Measurements from ENCODE around the gene SLC26A2. TPM values are rescaled to one million over a fixed set of nuclear protein-coding genes. Genes with fewer than 3 reads are reported as not detected.

Gene SLC26A2
- total and polyA plus RNA-seq, 2 of the 8 experiments (the other 6 are each of a cell fraction or from before 2014, with no cell fraction given) = 3.7 to 11.4 TPM

DNA sequence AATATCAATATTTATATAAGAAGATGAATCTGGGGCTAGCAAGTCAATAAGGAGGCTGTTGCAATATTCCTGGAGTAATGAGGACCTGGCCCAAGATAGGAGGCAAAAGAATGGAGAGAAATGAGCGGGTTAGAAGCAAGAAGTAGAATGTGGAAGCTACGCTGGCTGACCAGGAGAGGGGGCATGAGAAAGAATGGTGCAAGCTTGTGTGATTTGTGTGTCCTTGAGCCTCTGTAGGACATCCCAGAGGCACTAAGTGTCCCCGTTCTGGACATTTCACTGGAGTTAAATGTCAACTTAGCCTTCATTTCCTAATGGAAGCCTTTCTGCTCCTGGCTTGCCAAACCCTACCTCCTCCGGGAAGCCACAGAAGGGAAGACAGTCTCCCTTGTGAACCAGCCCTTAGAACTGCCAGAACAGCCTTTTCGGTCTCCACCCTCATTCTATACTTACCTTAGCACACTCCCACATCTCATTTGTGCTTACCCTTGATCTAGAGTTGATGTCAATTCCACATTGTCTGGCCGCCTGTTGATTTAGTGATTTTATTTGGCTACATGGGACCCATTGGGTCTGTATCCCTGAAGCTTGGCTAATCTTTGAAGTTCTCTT, 9.3 kb upstream of the SLC26A2 start:
- Histone ChIP-seq H3K14ac (ENCODE audit: insufficient read length) (no peak overlapping the region), H2BK5ac (ENCODE audit: low read depth, low read length) (no peak overlapping the region), H2BK120ac (replicated peaks; ENCODE audit: low read depth, low read length) (no peak overlapping the region), H3K27me3 (replicated peaks in 1 of 4; ENCODE audit: control insufficient read depth in 3 of 4, extremely low read depth in 1 of 4, insufficient read depth in 3 of 4, low read length in 3 of 4) (no peaks in the 10 kb centered on the region), H3K18ac (ENCODE audit: extremely low read depth, low read length) (no peak overlapping the region), H3K27ac (ENCODE audit: low read depth, low read length) (no peak overlapping the region), H3K4me1 (replicated peaks in 1 of 4; ENCODE audit: control insufficient read depth in 3 of 4, insufficient read depth in 4 of 4, low read length in 3 of 4) (no peaks in the 10 kb centered on the region), H2AFZ (ENCODE audit: low read length) (peak overlapping the region; percentile 63; the same call in 1 of the 2 replicates), H4K20me1 (replicated peaks in 1 of 2; ENCODE audit: control insufficient read depth in 1 of 2, insufficient read depth in 2 of 2, low read length in 2 of 2) (no peaks in the 10 kb centered on the region), H4K5ac (ENCODE audit: insufficient read length, low read depth, low read length) (no peak overlapping the region), H3K79me2 (ENCODE audit: control insufficient read depth in 1 of 2, insufficient read depth in 2 of 2, low read length in 2 of 2) (no peaks in the 10 kb centered on the region), H3K56ac (replicated peaks; ENCODE audit: insufficient read length, low read depth, low read length) (no peak overlapping the region), H2AK5ac (ENCODE audit: low read depth, low read length) (no peak overlapping the region; the same call in 1 of the 2 replicates), H2BK15ac (ENCODE audit: low read length) (no peak overlapping the region), H3K36me3 (ENCODE audit: control insufficient read depth in 2 of 4, insufficient read depth in 4 of 4, low read length in 3 of 4) (no peaks in the 10 kb centered on the region), H2BK12ac (ENCODE audit: low read depth, low read length) (no peak overlapping the region), H3K9ac (replicated peaks in 1 of 4; ENCODE audit: extremely low read depth in 1 of 4, low read depth in 3 of 4, low read length in 3 of 4) (no peak overlapping the region), H3K4me2 (ENCODE audit: insufficient read depth in 1 of 2, low read depth in 2 of 2, low read length in 2 of 2) (no peak overlapping the region), H3K23ac (ENCODE audit: insufficient read length) (no peak overlapping the region), H4K91ac (replicated peaks; ENCODE audit: insufficient read length, low read length) (no peak overlapping the region), H3K9me3 (ENCODE audit: insufficient read depth in 2 of 2, low read depth in 1 of 2, low read length in 1 of 2) (no peaks in the 10 kb centered on the region), H3K23me2 (ENCODE audit: low read depth, low read length) (no peaks in the 10 kb centered on the region), H3K4ac (replicated peaks; ENCODE audit: insufficient read length, low read depth, low read length) (no peak overlapping the region), H4K8ac (ENCODE audit: extremely low read depth, insufficient read depth, low read length) (no peak overlapping the region), H2BK20ac (ENCODE audit: low read length) (no peak overlapping the region), H3K4me3 (ENCODE audit: extremely low read depth in 1 of 4, insufficient read depth in 2 of 4, low read depth in 3 of 4, low read length in 4 of 4) (no peak overlapping the region), H3K79me1 (ENCODE audit: low read depth, low read length) (no peaks in the 10 kb centered on the region)
- ChIA-PET POLR2A (ENCODE audit: partially characterized antibody) (interaction anchor here (0.8 kb wide), 1 partner anchor 10 kb away, joined by 4 read pairs; the partner anchor contains the start of gene SLC26A2), CTCF (ENCODE audit: partially characterized antibody) (interaction anchor here (0.6 to 9.8 kb wide), 18 partner anchors 10 to 173 kb away, joined by 3 to 104 read pairs (median 4); partner anchors contain the start of gene SLC26A2)
- WGBS, 2 experiments (ENCODE audit: extremely low coverage in 1 of 2, insufficient coverage in 1 of 2, insufficient read length in 1 of 2, insufficient replicate concordance in 2 of 2, low coverage in 1 of 2, low lambda C conversion rate in 2 of 2, missing lambda C conversion rate in 1 of 2) = 72% methylated on average over 6 of the region's 6 CpGs; no CpG with 5 or more reads in 1 of the 2 experiments
- FAIRE-seq (no peak), DNase-seq (ENCODE audit: low read depth in 1 of 2, low spot score in 2 of 2) (no peak)
- TF ChIP-seq RFX5 (IDR thresholded peaks at IDR 0.05; ENCODE audit: borderline replicate concordance, low read depth, low read length) (no peak), RNF2 (IDR thresholded peaks at IDR 0.05; ENCODE audit: borderline replicate concordance, low read depth, low read length, missing control alignments, poor library complexity, severe bottlenecking) (no peak), RAD21 (IDR thresholded peaks at IDR 0.05 in 1 of 2, conservative IDR thresholded peaks at IDR 0.05 in 1 of 2; ENCODE audit: low read depth in 2 of 2, low read length in 2 of 2) (peak; percentile 10 to 29; a peak in 2 of 4 replicates), SIN3A (conservative IDR thresholded peaks at IDR 0.05 in 1 of 2, IDR thresholded peaks at IDR 0.05 in 1 of 2; ENCODE audit: low read depth in 1 of 2, low read length in 2 of 2) (no peak), TEAD4 (IDR thresholded peaks at IDR 0.05; ENCODE audit: low read depth, low read length) (no peak), EZH2 (IDR thresholded peaks at IDR 0.05; ENCODE audit: low read depth, low read length, severe bottlenecking) (no peak), POU5F1 (IDR thresholded peaks at IDR 0.05; ENCODE audit: low read depth, low read length) (no peak)
- TF ChIP-seq, protein P1, sequence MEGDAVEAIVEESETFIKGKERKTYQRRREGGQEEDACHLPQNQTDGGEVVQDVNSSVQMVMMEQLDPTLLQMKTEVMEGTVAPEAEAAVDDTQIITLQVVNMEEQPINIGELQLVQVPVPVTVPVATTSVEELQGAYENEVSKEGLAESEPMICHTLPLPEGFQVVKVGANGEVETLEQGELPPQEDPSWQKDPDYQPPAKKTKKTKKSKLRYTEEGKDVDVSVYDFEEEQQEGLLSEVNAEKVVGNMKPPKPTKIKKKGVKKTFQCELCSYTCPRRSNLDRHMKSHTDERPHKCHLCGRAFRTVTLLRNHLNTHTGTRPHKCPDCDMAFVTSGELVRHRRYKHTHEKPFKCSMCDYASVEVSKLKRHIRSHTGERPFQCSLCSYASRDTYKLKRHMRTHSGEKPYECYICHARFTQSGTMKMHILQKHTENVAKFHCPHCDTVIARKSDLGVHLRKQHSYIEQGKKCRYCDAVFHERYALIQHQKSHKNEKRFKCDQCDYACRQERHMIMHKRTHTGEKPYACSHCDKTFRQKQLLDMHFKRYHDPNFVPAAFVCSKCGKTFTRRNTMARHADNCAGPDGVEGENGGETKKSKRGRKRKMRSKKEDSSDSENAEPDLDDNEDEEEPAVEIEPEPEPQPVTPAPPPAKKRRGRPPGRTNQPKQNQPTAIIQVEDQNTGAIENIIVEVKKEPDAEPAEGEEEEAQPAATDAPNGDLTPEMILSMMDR (IDR thresholded peaks at IDR 0.05; ENCODE audit: control extremely low read depth in 1 of 3, insufficient read depth in 1 of 3, low read depth in 1 of 3, low read length in 3 of 3) = peak; percentile 27 to 56 (median 29); a peak in 3 of 4 replicates
